K562 (cell line): ENCODE results near the gene TMEM202. TPM values are rescaled to one million over a fixed set of nuclear protein-coding genes. Genes with fewer than 3 reads are reported as not detected.

Experiments
- ATAC-seq: fragments of 200-7000 bp; cut with Tn5 transposase; 3 replicates; pipeline ENCODE4 v1.9.1; 2020; ENCODE audit warnings: moderate library complexity
- BruUV-seq: library from RNA; stranded (reverse); fragments of 400-500 nt; replicated peaks from 2 replicates; lab custom pipeline; 2021; lab: Mats Ljungman, UMichigan
- CTCF ChIA-PET: fragments of 300-600 bp; formaldehyde crosslinking; extraction: SDS; loops from one replicate; lab custom pipeline; 2021; ENCODE audit warnings: low intra/inter-chr PET ratio; lab: Yijun Ruan, JAX
- POLR2A ChIA-PET: fragments of 300-600, 350-650 bp; sonication (Branson Sonifier 250); formaldehyde crosslinking; extraction: SDS; loops from one replicate; lab custom pipeline; 2021; ENCODE audit warnings: antibody characterized with exemption, inconsistent platforms; lab: Yijun Ruan, JAX
- DNase-seq, 4 experiments: peaks; one replicate each; pipeline versions ENCODE4 v3.0.0 to v3.0.0-alpha.2; 2011 to 2018; ENCODE audit warnings: low spot score in 3 of 4, mixed read lengths in 3 of 4; ENCODE audit errors: extremely low read depth in 1 of 4
- FAIRE-seq: peaks from 2 replicates; lab custom pipeline; 2011; peaks lifted over from hg19 to GRCh38; lab: Jason Lieb, UNC
- H2AFZ ChIP-seq: 2 replicates; pipeline ENCODE4 v1.6.0; 2011; ENCODE audit warnings: low read depth, low read length, control low read depth, inconsistent platforms
- H3K27ac ChIP-seq: fragments of 200-600 bp; 3 replicates; pipeline ENCODE4 v1.8.0; 2011; ENCODE audit warnings: low read depth, mild to moderate bottlenecking, control low read depth, inconsistent platforms, low read length, moderate library complexity, mixed read lengths; ENCODE audit errors: extremely low read depth
- H3K27me3 ChIP-seq, 2 experiments: fragments of 300-600 bp in 1 of 2; 2 replicates in 1 of 2; 3 replicates in 1 of 2; pipeline versions ENCODE4 v1.6.0 to v1.8.0; 2011; ENCODE audit warnings: inconsistent platforms in 2 of 2, low read length in 2 of 2, mild to moderate bottlenecking in 1 of 2, mixed read lengths in 1 of 2, moderate library complexity in 1 of 2; ENCODE audit not compliant: control insufficient read depth in 2 of 2, insufficient read depth in 2 of 2
- H3K36me3 ChIP-seq: fragments of 300-600 bp; 3 replicates; pipeline ENCODE4 v1.8.0; 2011; ENCODE audit warnings: mild to moderate bottlenecking, low read length, inconsistent platforms; ENCODE audit not compliant: control insufficient read depth, insufficient read depth
- H3K4me1 ChIP-seq, 2 experiments: fragments of 200-600 bp in 1 of 2; replicated peaks in 1 of 2; 2 replicates in 1 of 2; 3 replicates in 1 of 2; pipeline versions ENCODE4 v1.5.1 to v1.8.0; 2011; ENCODE audit warnings: inconsistent platforms in 2 of 2, low read length in 2 of 2, mild to moderate bottlenecking in 1 of 2, mixed read lengths in 1 of 2, moderate library complexity in 1 of 2; ENCODE audit not compliant: control insufficient read depth in 2 of 2, insufficient read depth in 2 of 2
- H3K4me2 ChIP-seq: 2 replicates; pipeline ENCODE4 v1.6.1; 2011; ENCODE audit warnings: low read length, control low read depth, inconsistent platforms, mixed read lengths; ENCODE audit not compliant: insufficient read depth
- H3K4me3 ChIP-seq: fragments of 200-600 bp; sonication (generic), shearing (Covaris generic); 2 replicates; pipeline ENCODE4 v1.5.1; 2016; ENCODE audit warnings: control low read depth, inconsistent platforms
- H3K79me2 ChIP-seq: fragments of 200-600 bp; 3 replicates; pipeline ENCODE4 v1.8.0; 2011; ENCODE audit warnings: low read length, inconsistent platforms; ENCODE audit not compliant: control insufficient read depth, insufficient read depth
- H3K9ac ChIP-seq, 2 experiments: 2 replicates each; pipeline versions ENCODE4 v1.6.0 to v1.6.1; 2011; ENCODE audit warnings: low read depth in 2 of 2, low read length in 2 of 2, control low read depth in 1 of 2, inconsistent platforms in 1 of 2, mild to moderate bottlenecking in 1 of 2, mixed read lengths in 1 of 2; ENCODE audit not compliant: insufficient read depth in 1 of 2
- H3K9me1 ChIP-seq: one replicate; pipeline ENCODE4 v1.6.0; 2011; ENCODE audit warnings: inconsistent platforms, mild to moderate bottlenecking, low read length, moderate library complexity; ENCODE audit not compliant: control insufficient read depth, insufficient read depth
- H3K9me3 ChIP-seq: replicated peaks from 2 replicates; pipeline ENCODE4 v1.5.1; 2011; ENCODE audit warnings: low read depth, low read length, inconsistent platforms; ENCODE audit not compliant: control insufficient read depth, insufficient read depth
- H4K20me1 ChIP-seq: replicated peaks from 2 replicates; pipeline ENCODE4 v1.6.1; 2011; ENCODE audit warnings: low read length, inconsistent platforms, mixed read lengths; ENCODE audit not compliant: control insufficient read depth, insufficient read depth
- AFF1 ChIP-seq, 2 experiments: fragments of 450-650 bp; IDR thresholded peaks; 2 replicates each; pipeline ENCODE4 v1.6.1; 2018; ENCODE audit warnings: mild to moderate bottlenecking in 2 of 2, low read depth in 1 of 2; ENCODE audit not compliant: partially characterized antibody in 2 of 2
- BHLHE40 ChIP-seq: IDR thresholded peaks from 2 replicates; pipeline ENCODE4 v1.6.1; 2011; ENCODE audit warnings: low read length, improper control_type of control experiment
- CHD4 ChIP-seq: fragments of 200-600 bp; sonication (generic); IDR thresholded peaks from 3 replicates; pipeline ENCODE4 v1.6.1; 2012; ENCODE audit warnings: low read depth, mild to moderate bottlenecking, mixed read lengths, low read length, inconsistent platforms; ENCODE audit not compliant: insufficient read depth, insufficient replicate concordance, poor library complexity, severe bottlenecking
- HDAC1 ChIP-seq, 2 experiments: fragments of 450-650 bp; IDR thresholded peaks; 2 replicates each; pipeline ENCODE4 v1.6.1; 2016 to 2017; ENCODE audit warnings: inconsistent platforms in 1 of 2, mild to moderate bottlenecking in 1 of 2, moderate library complexity in 1 of 2
- HNRNPH1 ChIP-seq: fragments of 200-400 bp; formaldehyde crosslinking; optimal IDR thresholded peaks from 2 replicates; pipeline ENCODE3; 2017; ENCODE audit warnings: low read depth, mild to moderate bottlenecking, low read length, moderate library complexity
- KDM2B ChIP-seq: fragments of 250-450 bp; sonication (Bioruptor Pico); IDR thresholded peaks from 2 replicates; pipeline ENCODE4 v1.8.0; 2021; ENCODE audit warnings: mild to moderate bottlenecking, moderate library complexity
- NFE2 ChIP-seq: IDR thresholded peaks from 2 replicates; pipeline ENCODE4 v1.6.1; 2014; ENCODE audit warnings: antibody characterized with exemption, low read depth
- SAP30 ChIP-seq: fragments of 200-600 bp; sonication (generic); IDR thresholded peaks from 2 replicates; pipeline ENCODE4 v1.6.1; 2012; ENCODE audit warnings: borderline replicate concordance, low read depth, mild to moderate bottlenecking, moderate library complexity, low read length, control low read depth, inconsistent platforms; ENCODE audit not compliant: insufficient read depth, poor library complexity, severe bottlenecking
- XRCC5 ChIP-seq: fragments of 200-400 bp; formaldehyde crosslinking; IDR thresholded peaks from 2 replicates; pipeline ENCODE4 v1.6.1; 2017; ENCODE audit warnings: low read depth, mild to moderate bottlenecking, low read length
- ZNF277 ChIP-seq: fragments of 250-450 bp; sonication (Bioruptor Pico); IDR thresholded peaks from 2 replicates; pipeline ENCODE4 v1.8.0; 2022; ENCODE audit warnings: inconsistent platforms, mild to moderate bottlenecking, moderate library complexity, borderline replicate concordance
- ZNF609 ChIP-seq: sonication (generic); formaldehyde crosslinking; IDR thresholded peaks from 2 replicates; pipeline ENCODE4 v1.8.1; 2023; ENCODE audit warnings: missing genetic modification reagents, mild to moderate bottlenecking, borderline replicate concordance
- WGBS: fragments of 100-300 bp; shearing (Covaris generic); methylation state at CpG from one replicate; pipeline ENCODE4 v1.1.6; 2016; ENCODE audit warnings: low coverage, mixed read lengths; ENCODE audit not compliant: insufficient coverage; ENCODE audit errors: missing lambda C conversion rate; 5-methylcytosine and 5-hydroxymethylcytosine counted together
- in situ Hi-C: fragments of 300-500 bp; cut with MboI; formaldehyde crosslinking; loops from 4 replicates; pipeline ENCODE4 v1.15.0; 2018; ENCODE audit warnings: inconsistent platforms, mixed read lengths
- intact Hi-C: fragments of 100-400 bp; cut with micrococcal nuclease; formaldehyde crosslinking; loops from 2 replicates; pipeline ENCODE4 v1.14.2; 2022
- polyA plus RNA-seq, 8 experiments: library from polyadenylated mRNA; depleted of rRNA in 4 of 8; stranded (reverse) in 5 of 8; unstranded in 3 of 8; fragments of >200 nt; fragmentation: Nextera tagmentation in 2 of 8; fragmentation: Illumina TruSeq in 1 of 8; extraction: Ambion mirVana in 2 of 8; extraction: Trizol in 1 of 8; gene quantifications; 2 replicates each; pipeline versions ENCODE4 v1.2.1 to v1.2.3, GENCODE V29; 2011 to 2014; ENCODE audit warnings: inconsistent platforms in 1 of 8, missing spikeins in 1 of 8
- total RNA-seq, 7 experiments: library from RNA; depleted of rRNA in 6 of 7; stranded (reverse); fragments of >200 nt in 6 of 7; fragmentation: Illumina TruSeq in 2 of 7; extraction: Trizol in 2 of 7; gene quantifications; 2 replicates each; pipeline versions ENCODE4 v1.2.1 to v1.2.3, GENCODE V29; 2011 to 2021; ENCODE audit warnings: low replicate concordance in 1 of 7

The TMEM202 gene
- total and polyA plus RNA-seq, 9 of the 15 experiments (the other 6 are each of a cell fraction or from before 2014, with no cell fraction given), result not detected

- Histone ChIP-seq H3K36me3 (no peaks in the 10 kb centered on the region), H3K9me3 (no peaks in the 10 kb centered on the region), H3K79me2 (peaks cover 8% of the 10 kb centered on the region), H3K27me3 (peaks cover 10 to 21% of the 10 kb centered on the region in 2 experiments), H3K4me2 (no peak overlapping the region), H3K9ac (no peak overlapping the region), H4K20me1 (no peaks in the 10 kb centered on the region), H3K9me1 (no peaks in the 10 kb centered on the region), H3K4me3 (no peak overlapping the region), H3K4me1 (peaks cover 2 to 12% of the 10 kb centered on the region in 2 experiments; a peak in 3 of 5 replicates), H2AFZ (0 out of 2 replicates have a peak overlapping the region, but pooled peaks have one; percentile 21), H3K27ac (no peak overlapping the region)
- no TSS peak for BruUV-seq
- 0% methylated on average over 2 of the region's 2 CpGs for WGBS
- intact Hi-C loops (no loop called here), in situ Hi-C loops (no loop called here)
- FAIRE-seq, result no peak
- ATAC-seq, result no peak
- ChIA-PET POLR2A (no interaction called here), CTCF (no interaction called here)
- no peak for DNase-seq
- TF ChIP-seq KDM2B (CRISPR knock-in tag) (no peak), BHLHE40 (no peak), NFE2 (no peak), XRCC5 (no peak), HNRNPH1 (no peak), SAP30 (no peak), ZNF277 (CRISPR knock-in tag) (no peak), CHD4 (no peak), AFF1 (IDR thresholded peaks at IDR 0.05; ENCODE audit: low read depth in 1 of 2, partially characterized antibody in 2 of 2) (no peak), ZNF609 (no peak), HDAC1 (IDR thresholded peaks at IDR 0.05) (no peak)
These were observed 18.2 kb upstream of the TMEM202 start for GRCh38 chr15:72379856-72380430.
